ENCODE measurements around the gene MYO6. TPM values are rescaled to one million over a fixed set of nuclear protein-coding genes. Genes with fewer than 3 reads are reported as not detected.

Gene MYO6
- total RNA-seq, 4 donors from 2014 or later: 22.1 to 27.7 (median 25.5) TPM

DNA sequence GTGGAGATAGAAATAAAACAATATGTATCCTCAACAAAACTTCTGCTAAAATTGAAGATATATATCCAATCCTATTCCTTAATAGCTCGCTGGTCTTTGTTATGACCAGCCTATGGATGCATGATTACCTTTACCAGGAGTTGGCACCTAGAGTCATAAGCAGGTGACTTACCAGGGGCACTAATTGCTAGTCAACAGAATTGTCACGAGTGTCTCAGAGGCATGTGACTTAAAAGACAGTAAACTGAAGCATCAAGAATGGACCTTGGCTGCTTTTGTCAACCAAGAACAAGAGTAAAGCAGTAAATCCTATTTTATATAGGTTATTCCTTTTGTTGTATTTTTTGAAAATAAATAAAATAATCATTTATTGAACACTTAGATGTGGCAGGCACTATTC is 115.4 kb downstream of the MYO6 start:
- TF ChIP-seq, protein P1, sequence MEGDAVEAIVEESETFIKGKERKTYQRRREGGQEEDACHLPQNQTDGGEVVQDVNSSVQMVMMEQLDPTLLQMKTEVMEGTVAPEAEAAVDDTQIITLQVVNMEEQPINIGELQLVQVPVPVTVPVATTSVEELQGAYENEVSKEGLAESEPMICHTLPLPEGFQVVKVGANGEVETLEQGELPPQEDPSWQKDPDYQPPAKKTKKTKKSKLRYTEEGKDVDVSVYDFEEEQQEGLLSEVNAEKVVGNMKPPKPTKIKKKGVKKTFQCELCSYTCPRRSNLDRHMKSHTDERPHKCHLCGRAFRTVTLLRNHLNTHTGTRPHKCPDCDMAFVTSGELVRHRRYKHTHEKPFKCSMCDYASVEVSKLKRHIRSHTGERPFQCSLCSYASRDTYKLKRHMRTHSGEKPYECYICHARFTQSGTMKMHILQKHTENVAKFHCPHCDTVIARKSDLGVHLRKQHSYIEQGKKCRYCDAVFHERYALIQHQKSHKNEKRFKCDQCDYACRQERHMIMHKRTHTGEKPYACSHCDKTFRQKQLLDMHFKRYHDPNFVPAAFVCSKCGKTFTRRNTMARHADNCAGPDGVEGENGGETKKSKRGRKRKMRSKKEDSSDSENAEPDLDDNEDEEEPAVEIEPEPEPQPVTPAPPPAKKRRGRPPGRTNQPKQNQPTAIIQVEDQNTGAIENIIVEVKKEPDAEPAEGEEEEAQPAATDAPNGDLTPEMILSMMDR (IDR thresholded peaks at IDR 0.05; ENCODE audit: low read depth): no peak

DNA sequence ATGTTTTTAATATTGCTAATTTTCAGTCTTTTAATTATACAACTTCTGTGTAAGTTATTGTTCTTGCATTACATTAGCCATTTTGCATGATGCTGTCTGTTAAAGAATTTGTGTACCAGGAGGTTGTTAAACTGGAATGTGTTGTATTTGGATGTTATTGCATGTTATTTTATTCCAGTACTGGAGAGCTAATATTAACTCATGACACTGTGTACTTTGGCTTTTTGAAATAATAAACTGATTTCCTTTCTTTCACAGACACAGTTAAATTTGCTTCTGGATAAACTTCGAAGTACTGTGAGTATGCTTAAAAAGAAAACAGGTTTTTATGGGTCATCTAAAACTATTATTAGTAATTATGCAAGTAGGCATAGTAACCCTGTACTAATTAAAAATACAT is 121.3 kb downstream of the MYO6 start:
- TF ChIP-seq, protein P1 (IDR thresholded peaks at IDR 0.05; ENCODE audit: low read depth): no peak

DNA sequence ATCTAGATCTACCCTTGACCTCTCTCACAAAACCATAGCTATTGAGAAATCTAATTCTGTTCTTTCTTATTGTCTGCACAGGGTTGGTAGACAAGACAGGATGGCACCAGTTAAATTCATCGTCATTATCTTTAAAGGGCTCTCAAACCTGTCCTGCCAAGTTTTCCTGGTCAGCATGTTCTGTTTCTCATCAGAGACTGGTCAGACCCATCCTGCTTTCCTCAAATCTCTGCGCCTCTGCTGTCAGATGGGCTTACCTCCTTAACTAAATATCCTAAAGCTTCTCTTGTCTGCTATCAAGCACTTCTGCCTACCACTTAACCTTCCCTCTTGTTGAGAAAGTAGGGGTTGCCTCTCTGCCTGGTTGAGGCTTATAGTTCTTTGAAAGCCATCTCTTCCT is 125.2 kb downstream of the MYO6 start:
- TF ChIP-seq, protein P1 (IDR thresholded peaks at IDR 0.05; ENCODE audit: low read depth): no peak

DNA sequence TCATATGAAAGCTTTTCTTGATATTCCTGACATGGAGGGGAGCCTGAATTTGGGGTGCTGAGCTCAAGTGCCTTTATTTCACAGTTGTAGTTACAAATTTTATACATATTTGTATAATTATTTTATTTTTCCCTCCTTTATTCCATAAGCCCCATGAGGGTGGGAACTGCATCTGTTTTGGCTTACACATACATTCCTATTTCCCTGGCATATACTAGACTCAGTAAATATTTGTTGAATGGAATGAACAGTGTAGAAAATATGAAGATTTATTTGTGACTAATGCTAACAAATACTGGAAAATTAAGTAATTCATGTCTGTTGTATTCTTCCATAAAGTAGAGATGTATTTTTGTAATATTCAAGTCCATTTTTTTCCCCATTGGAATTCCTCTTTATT is 127.1 kb downstream of the MYO6 start:
- TF ChIP-seq, protein P1 (IDR thresholded peaks at IDR 0.05; ENCODE audit: low read depth): no peak

DNA sequence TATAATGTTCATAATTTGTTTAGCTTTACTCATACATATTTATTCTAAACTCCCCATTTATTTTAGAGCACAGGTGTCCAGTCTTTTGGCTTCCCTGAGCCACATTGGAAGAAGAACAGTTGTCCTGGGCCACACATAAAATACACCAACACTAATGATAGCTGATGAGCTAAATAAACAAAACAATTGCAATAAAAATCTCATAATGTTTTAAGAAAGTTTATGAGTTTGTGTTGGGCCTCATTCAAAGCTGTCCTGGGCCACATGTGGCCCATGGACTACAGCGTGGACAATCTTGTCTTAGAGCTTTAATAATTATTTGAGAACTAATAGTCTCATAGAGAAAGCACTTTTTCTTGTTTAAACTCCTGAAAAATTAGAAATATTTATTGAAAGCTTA is 131.3 kb downstream of the MYO6 start:
- TF ChIP-seq, protein P1 (IDR thresholded peaks at IDR 0.05; ENCODE audit: low read depth): no peak

DNA sequence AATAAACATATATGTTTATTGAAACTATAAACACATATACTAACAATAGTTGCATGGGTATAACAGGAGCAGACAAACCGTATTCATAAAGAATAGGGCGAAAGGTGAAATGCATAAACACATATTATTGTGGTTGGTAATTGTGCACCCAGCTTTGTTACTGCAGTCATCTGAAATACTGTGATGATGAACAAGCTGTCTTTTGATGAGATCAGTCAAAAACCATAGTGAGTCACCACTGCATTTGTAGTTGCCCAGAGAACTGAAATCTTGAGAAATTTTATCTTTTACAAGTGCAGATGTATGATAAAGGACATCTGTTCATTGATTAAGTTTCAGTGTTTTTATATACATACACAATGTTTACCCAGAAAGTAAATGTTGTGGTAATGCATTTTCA is 133.7 kb downstream of the MYO6 start:
- TF ChIP-seq, protein P1 (IDR thresholded peaks at IDR 0.05; ENCODE audit: low read depth): no peak

DNA sequence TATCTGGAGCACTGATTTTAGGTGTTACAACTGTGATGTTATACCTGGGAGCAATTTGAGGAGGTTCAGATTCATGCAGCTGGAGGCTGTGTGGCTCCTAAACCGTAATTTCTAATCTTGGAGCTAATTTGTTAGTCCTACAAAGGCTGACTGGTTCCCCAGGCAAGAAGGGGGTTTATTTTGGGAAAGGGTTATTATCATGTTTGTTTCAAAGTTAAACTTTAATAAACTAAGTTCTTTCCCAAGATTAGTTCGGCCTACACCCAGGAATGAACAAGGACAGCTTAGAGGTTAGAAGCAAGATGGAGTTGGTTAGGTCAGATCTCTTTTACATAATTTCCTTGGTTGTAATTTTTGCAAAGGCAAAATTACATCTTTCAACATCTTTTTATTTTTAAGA is 135.8 kb downstream of the MYO6 start:
- TF ChIP-seq, protein P1 (IDR thresholded peaks at IDR 0.05; ENCODE audit: low read depth): no peak

All from subcutaneous adipose tissue (tissue), 4 donors.